Skin epidermis (tissue), 12 donors: ENCODE data around the gene SFXN1.
"Not testable (repeated sequence)": the region's sequence is repeated elsewhere in the genome, so short reads cannot be mapped to it uniquely, and the experiment has no call there.

Experiments used
- H3K27ac ChIP-seq, 21 experiments: fragments of 200-600 bp; sonication (generic) in 11 of 21; one replicate each; pipeline ENCODE4 v1.5.0; 2020; ENCODE audit warnings: mild to moderate bottlenecking in 3 of 21, inconsistent platforms in 2 of 21, moderate library complexity in 2 of 21
- H3K4me3 ChIP-seq, 7 experiments: fragments of 200-600 bp; sonication (generic) in 2 of 7; one replicate each; pipeline ENCODE4 v1.5.0; 2020; ENCODE audit warnings: inconsistent platforms in 2 of 7, mild to moderate bottlenecking in 2 of 7, moderate library complexity in 1 of 7

Gene SFXN1

GRCh38 chr5:175487514-175488222 lies 9.3 kb downstream of the SFXN1 start:
- Histone ChIP-seq H3K27ac (no peak overlapping the region), H3K4me3 (no peak overlapping the region)

GRCh38 chr5:175489693-175490443 lies 11.5 kb downstream of the SFXN1 start:
- no peak overlapping the region for H3K27ac ChIP-seq
- no peak overlapping the region for H3K4me3 ChIP-seq

GRCh38 chr5:175491223-175491622 lies 12.9 kb downstream of the SFXN1 start:
- H3K4me3 ChIP-seq: no peak overlapping the region
- no peak overlapping the region for H3K27ac ChIP-seq

GRCh38 chr5:175493260-175493659 lies 14.9 kb downstream of the SFXN1 start:
- peak overlapping the region in 1 of 21 experiments; percentile 37 for H3K27ac ChIP-seq

GRCh38 chr5:175493726-175494125 lies 15.4 kb downstream of the SFXN1 start:
- peak overlapping the region in 1 of 21 experiments; percentile 37 for H3K27ac ChIP-seq
- H3K4me3 ChIP-seq: no peak overlapping the region

More at GRCh38 chr5:175493260-175493659, 14.9 kb downstream of the SFXN1 start:
- no peak overlapping the region for H3K4me3 ChIP-seq

GRCh38 chr5:175494264-175495183 lies 16.2 kb downstream of the SFXN1 start:
- H3K27ac ChIP-seq: no peak overlapping the region
- no peak overlapping the region for H3K4me3 ChIP-seq

- Histone ChIP-seq H3K27ac (no peak overlapping the region), H3K4me3 (no peak overlapping the region)
Observed at GRCh38 chr5:175501759-175502158, 23.4 kb downstream of the SFXN1 start.

GRCh38 chr5:175507671-175508070 lies 29.3 kb downstream of the SFXN1 start:
- not testable (repeated sequence) for H3K4me3 ChIP-seq, H3K27ac ChIP-seq

GRCh38 chr5:175508896-175509295 lies 30.5 kb downstream of the SFXN1 start:
- H3K4me3 ChIP-seq: no peak overlapping the region
- no peak overlapping the region for H3K27ac ChIP-seq

GRCh38 chr5:175513297-175513696 lies 34.9 kb downstream of the SFXN1 start:
- H3K27ac ChIP-seq: no peak overlapping the region
- no peak overlapping the region for H3K4me3 ChIP-seq

- H3K27ac ChIP-seq: no peak overlapping the region
- H3K4me3 ChIP-seq: no peak overlapping the region
Observed at GRCh38 chr5:175513726-175514125, 35.4 kb downstream of the SFXN1 start.

- Histone ChIP-seq H3K4me3 (no peak overlapping the region), H3K27ac (peak overlapping the region in 4 of 21 experiments; percentile 7 to 64 (median 33))
Observed at GRCh38 chr5:175516933-175517823, 38.8 kb downstream of the SFXN1 start.

- Histone ChIP-seq H3K27ac (peak overlapping the region in 3 of 21 experiments; percentile 16 to 64 (median 50)), H3K4me3 (no peak overlapping the region)
Observed at GRCh38 chr5:175517824-175518450, 39.6 kb downstream of the SFXN1 start.

- no peak overlapping the region for H3K4me3 ChIP-seq
Observed at GRCh38 chr5:175519006-175519405, 40.6 kb downstream of the SFXN1 start.

GRCh38 chr5:175520321-175520720 lies 42.0 kb downstream of the SFXN1 start:
- H3K27ac ChIP-seq: peak overlapping the region in 5 of 21 experiments; percentile 6 to 86 (median 63)
- H3K4me3 ChIP-seq: no peak overlapping the region

More at GRCh38 chr5:175519006-175519405, 40.6 kb downstream of the SFXN1 start:
- H3K27ac ChIP-seq: peak overlapping the region in 2 of 21 experiments; percentile 32 to 63

GRCh38 chr5:175520873-175521272 lies 42.5 kb downstream of the SFXN1 start:
- H3K27ac ChIP-seq: peak overlapping the region in 6 of 21 experiments; percentile 9 to 86 (median 53)
- H3K4me3 ChIP-seq: no peak overlapping the region

GRCh38 chr5:175521313-175521833 lies 43.0 kb downstream of the SFXN1 start:
- H3K27ac ChIP-seq: peak overlapping the region in 6 of 21 experiments; percentile 9 to 86 (median 53)

GRCh38 chr5:175523292-175523691 lies 44.9 kb downstream of the SFXN1 start:
- peak overlapping the region in 2 of 21 experiments; percentile 67 to 86 for H3K27ac ChIP-seq
- no peak overlapping the region for H3K4me3 ChIP-seq

More at GRCh38 chr5:175521313-175521833, 43.0 kb downstream of the SFXN1 start:
- no peak overlapping the region for H3K4me3 ChIP-seq
